Measurements from ENCODE around the gene NRG4.

NRG4 gene

DNA sequence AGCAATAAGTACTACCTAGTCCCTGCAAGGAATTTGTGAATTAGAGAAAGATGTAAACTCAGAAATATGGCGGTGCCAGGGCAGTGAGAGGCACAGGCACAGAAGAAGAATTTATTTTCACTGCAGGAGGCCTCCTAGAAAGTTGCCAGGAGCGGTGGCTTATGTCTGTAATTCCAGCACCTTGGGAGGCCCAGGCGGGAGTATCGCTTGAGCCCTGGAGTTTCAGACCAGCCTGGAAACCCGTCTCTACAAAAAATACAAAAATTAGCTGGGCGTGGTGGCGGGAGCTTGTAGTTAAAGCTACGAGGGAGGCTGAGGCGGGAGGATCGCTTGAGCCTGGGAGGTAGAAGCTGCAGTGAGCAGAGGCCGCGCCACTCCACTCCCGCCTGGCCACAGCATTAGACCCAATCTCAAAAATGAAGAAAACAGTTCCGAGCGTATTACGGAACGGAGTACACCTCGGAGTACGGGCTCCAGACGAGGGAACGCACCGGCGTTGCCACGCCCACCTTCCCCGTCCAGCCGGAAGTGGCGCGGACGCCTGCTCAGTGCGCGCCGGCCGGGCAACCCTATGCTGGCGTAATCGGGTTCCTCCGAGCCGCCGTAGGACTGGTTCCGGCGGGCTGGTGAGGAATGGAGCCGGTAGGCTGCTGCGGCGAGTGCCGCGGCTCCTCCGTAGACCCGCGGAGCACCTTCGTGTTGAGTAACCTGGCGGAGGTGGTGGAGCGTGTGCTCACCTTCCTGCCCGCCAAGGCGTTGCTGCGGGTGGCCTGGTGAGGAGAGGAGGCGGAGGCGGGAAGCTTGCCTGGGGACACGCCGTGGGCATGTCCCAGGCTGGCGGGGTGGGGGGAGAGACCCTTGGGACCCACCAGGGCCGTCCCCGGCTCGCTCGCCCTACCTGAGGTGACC, 108.6 kb downstream of the NRG4 start, which contains the start of gene FBXO22:
Gene FBXO22 (plus strand): TSS at position 548 of the 909 bp plus-strand sequence. CDS start 86 bp downstream, at position 634.
- H3K4me3 ChIP-seq (ENCODE audit: control insufficient read depth, low read depth, low read length) = peak within 1 kb of the TSS; percentile 98
- TF ChIP-seq, protein P1, sequence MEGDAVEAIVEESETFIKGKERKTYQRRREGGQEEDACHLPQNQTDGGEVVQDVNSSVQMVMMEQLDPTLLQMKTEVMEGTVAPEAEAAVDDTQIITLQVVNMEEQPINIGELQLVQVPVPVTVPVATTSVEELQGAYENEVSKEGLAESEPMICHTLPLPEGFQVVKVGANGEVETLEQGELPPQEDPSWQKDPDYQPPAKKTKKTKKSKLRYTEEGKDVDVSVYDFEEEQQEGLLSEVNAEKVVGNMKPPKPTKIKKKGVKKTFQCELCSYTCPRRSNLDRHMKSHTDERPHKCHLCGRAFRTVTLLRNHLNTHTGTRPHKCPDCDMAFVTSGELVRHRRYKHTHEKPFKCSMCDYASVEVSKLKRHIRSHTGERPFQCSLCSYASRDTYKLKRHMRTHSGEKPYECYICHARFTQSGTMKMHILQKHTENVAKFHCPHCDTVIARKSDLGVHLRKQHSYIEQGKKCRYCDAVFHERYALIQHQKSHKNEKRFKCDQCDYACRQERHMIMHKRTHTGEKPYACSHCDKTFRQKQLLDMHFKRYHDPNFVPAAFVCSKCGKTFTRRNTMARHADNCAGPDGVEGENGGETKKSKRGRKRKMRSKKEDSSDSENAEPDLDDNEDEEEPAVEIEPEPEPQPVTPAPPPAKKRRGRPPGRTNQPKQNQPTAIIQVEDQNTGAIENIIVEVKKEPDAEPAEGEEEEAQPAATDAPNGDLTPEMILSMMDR (IDR thresholded peaks at IDR 0.05; ENCODE audit: control insufficient read depth, insufficient read depth, low read depth, low read length, missing control alignments) = no peak
- peak; percentile 37 for DNase-seq (ENCODE audit: low read depth)

DNA sequence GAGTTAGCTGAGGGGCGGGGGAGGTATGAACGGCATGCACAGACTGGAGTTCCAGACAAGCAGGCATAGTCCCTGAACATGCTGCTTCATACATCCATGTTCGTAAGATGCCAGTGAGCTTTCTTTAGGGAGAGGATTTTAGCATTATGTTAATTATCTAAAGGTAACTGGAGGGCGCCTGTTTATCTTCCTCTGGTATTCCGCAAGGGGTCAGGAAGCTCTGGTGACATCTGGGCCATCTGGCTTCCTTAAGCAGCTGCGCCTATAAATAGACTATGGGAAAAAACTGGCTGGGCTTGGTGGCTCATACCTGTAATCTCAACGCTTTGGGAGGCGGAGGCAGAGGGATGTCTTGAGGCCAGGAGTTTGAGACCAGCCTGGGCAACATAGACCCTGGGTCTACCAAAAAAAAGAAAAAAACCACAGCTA, 110.1 kb downstream of the NRG4 start:
- TF ChIP-seq, protein P1 (IDR thresholded peaks at IDR 0.05; ENCODE audit: control insufficient read depth, insufficient read depth, low read depth, low read length, missing control alignments) = no peak
- no peak for DNase-seq (ENCODE audit: low read depth)
- H3K4me3 ChIP-seq (ENCODE audit: control insufficient read depth, low read depth, low read length) = no peak overlapping the region

DNA sequence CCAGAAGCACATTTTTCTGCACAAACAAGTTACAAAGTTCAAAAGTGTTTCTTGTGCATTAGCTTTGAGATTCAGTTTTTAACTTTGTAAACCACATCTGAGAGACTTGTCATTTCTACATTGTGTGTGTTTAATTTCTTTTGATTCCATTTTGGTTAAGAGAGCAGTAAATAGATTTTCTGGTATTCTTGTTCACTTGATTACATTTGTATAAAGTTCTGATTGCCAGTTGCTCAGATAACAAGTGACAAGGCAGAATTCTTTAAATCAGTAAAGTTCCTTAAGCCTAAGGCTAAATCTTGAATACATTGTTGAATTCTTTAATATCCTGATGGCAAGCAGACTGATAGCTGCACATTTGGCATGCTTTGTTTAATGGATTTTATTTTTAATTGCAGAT, 111.6 kb downstream of the NRG4 start:
- TF ChIP-seq, protein P1 (IDR thresholded peaks at IDR 0.05; ENCODE audit: control insufficient read depth, insufficient read depth, low read depth, low read length, missing control alignments) = no peak
- DNase-seq (ENCODE audit: low read depth) = no peak

DNA sequence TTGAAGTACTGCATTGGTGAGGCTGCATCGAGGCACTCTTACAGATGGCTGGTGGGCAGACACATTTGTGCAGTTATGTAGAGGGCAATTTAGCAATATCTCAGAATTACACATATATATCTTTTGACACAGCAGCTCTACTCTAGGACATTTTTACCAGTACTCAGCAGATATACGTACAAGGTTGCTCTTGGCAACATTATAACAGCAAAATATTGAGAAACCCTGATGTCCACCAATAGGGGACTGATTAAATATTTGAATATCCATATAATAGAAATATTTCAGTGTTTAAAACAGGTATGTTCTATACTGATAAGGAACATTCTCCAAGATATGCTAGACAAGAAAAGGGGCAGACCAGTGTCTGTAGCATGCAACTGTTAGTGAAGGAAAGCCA, 116.5 kb downstream of the NRG4 start:
- TF ChIP-seq, protein P1 (IDR thresholded peaks at IDR 0.05; ENCODE audit: control insufficient read depth, insufficient read depth, low read depth, low read length, missing control alignments) = no peak
- no peak overlapping the region for H3K4me3 ChIP-seq (ENCODE audit: control insufficient read depth, low read depth, low read length)
- DNase-seq (ENCODE audit: low read depth) = no peak

More for the DNA sequence above, 111.6 kb downstream of the NRG4 start:
- no peak overlapping the region for H3K4me3 ChIP-seq (ENCODE audit: control insufficient read depth, low read depth, low read length)

DNA sequence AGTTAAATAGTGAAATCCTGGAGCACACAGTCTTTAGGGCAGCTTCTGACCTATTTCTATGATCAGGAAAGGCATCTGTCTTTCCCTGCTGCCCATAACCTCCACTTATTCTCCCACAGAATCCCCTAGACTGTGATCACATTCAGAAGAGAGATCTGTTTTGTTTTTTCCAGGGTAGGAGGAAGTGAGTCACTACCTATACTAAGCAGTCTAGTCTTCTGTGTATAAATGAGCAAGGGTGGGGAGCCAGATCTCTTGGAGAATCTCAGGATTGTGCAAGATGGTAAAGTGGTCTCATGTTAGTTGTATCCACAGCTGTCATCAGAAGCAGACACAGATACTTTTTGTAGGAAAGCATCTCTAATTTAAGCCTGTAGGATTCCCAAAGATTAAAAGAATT, 120.3 kb downstream of the NRG4 start:
- H3K4me3 ChIP-seq (ENCODE audit: control insufficient read depth, low read depth, low read length) = no peak overlapping the region
- peak; percentile 55 for DNase-seq (ENCODE audit: low read depth)
- TF ChIP-seq, protein P1 (IDR thresholded peaks at IDR 0.05; ENCODE audit: control insufficient read depth, insufficient read depth, low read depth, low read length, missing control alignments) = no peak

All from AG09309 (cell line).